Stomach (tissue), 9 donors: ENCODE data around the gene SND1. TPM values are rescaled to one million over a fixed set of nuclear protein-coding genes. Genes with fewer than 3 reads are reported as not detected.

Experiments
- DNase-seq, 2 donors: peaks; one replicate each; pipeline versions ENCODE4 v3.0.0 to v3.0.0-alpha.2; 2013 to 2019
- H3K27ac ChIP-seq, 5 donors: fragments of 200-600 bp in 4 of 5; sonication (generic) in 4 of 5; one replicate each; pipeline ENCODE4 v1.5.1; 2013 to 2019; ENCODE audit warnings: mild to moderate bottlenecking in 1 of 5, moderate library complexity in 1 of 5
- H3K27me3 ChIP-seq, 3 donors: fragments of 200-600 bp; sonication (generic); one replicate each; pipeline ENCODE4 v1.5.1; 2017 to 2019; ENCODE audit warnings: mixed run types in 1 of 3
- H3K36me3 ChIP-seq, 4 donors: fragments of 200-600 bp; sonication (generic); 1 replicate in 3 of 4; 2 replicates in 1 of 4; pipeline ENCODE4 v1.5.1; 2016 to 2019
- H3K4me1 ChIP-seq, 4 donors: fragments of 200-600 bp; sonication (generic); one replicate each; pipeline ENCODE4 v1.5.1; 2016 to 2019
- H3K4me3 ChIP-seq, 4 donors: fragments of 200-600 bp; sonication (generic) in 3 of 4; one replicate each; pipeline ENCODE4 v1.5.1; 2016 to 2019; ENCODE audit warnings: mild to moderate bottlenecking in 1 of 4
- H3K9me3 ChIP-seq, 4 donors: fragments of 200-600 bp; sonication (generic); one replicate each; pipeline ENCODE4 v1.5.1; 2016 to 2019
- CTCF ChIP-seq, 7 experiments: fragments of 450-650 bp in 4 of 7; fragments of 200-600 bp in 3 of 7; sonication (generic) in 3 of 7; IDR thresholded peaks; one replicate each; pipeline ENCODE4 v1.5.1; 2016 to 2019; ENCODE audit warnings: antibody characterized with exemption in 7 of 7, control low read depth in 2 of 7, mild to moderate bottlenecking in 1 of 7
- EP300 ChIP-seq: sonication (generic); formaldehyde crosslinking; IDR thresholded peaks from one replicate; pipeline ENCODE4 v1.6.1; 2017; ENCODE audit warnings: antibody characterized with exemption
- POLR2A ChIP-seq, 4 donors: fragments of 450-650 bp; IDR thresholded peaks; one replicate each; pipeline ENCODE4 v1.6.1; 2016; ENCODE audit warnings: antibody characterized with exemption in 4 of 4, control low read depth in 2 of 4, mild to moderate bottlenecking in 1 of 4, moderate library complexity in 1 of 4
- POLR2AphosphoS5 ChIP-seq, 3 donors: sonication (generic); formaldehyde crosslinking; IDR thresholded peaks; one replicate each; pipeline ENCODE4 v1.6.1; 2016; ENCODE audit warnings: antibody characterized with exemption in 3 of 3
- WGBS, 5 donors: extraction: QIAGEN DNeasy Blood & Tissue Kit in 3 of 5; methylation state at CpG; one replicate each; pipeline versions ENCODE4 v1.1.5 to v1.1.7; 2013 to 2018; 5-methylcytosine and 5-hydroxymethylcytosine counted together
- intact Hi-C: fragments of 100-400 bp; cut with DNase I; formaldehyde crosslinking; loops from one replicate; pipeline ENCODE4 v1.15.1; 2023; ENCODE audit warnings: low total_unique reads
- polyA plus RNA-seq, 3 donors: library from polyadenylated mRNA; stranded (reverse); fragments of 200-250 nt; gene quantifications; one replicate each; pipeline ENCODE4 v1.2.3, GENCODE V29; 2013
- total RNA-seq, 5 donors: library from RNA; depleted of rRNA; stranded (reverse); fragments of >200 nt; gene quantifications; one replicate each; pipeline versions ENCODE4 v1.1.0 to v1.2.3, GENCODE V29; 2014 to 2016
- donor health status: healthy with polysubstance abuse.
- donor health status: Bipolar disorder and iron deficiency.
- donor health status: healthy.

The SND1 gene
- total and polyA plus RNA-seq, 8 donors, result 63.3 to 799 (median 126) TPM

GRCh38 chr7:127976056-127976737, 324.2 kb downstream of the SND1 start:
- WGBS, 5 donors, result 44 to 56% (median 54%) methylated on average over 6 of the region's 6 CpGs
- intact Hi-C loops, result no loop called here
- peak; percentile 57 to 75 for DNase-seq
- Histone ChIP-seq H3K4me1 (peaks cover 6 to 19% (median 12%) of the 10 kb centered on the region in 4 donors), H3K4me3 (no peak overlapping the region), H3K36me3 (peaks cover 0 to 20% (median 13%) of the 10 kb centered on the region in 4 donors), H3K27me3 (no peaks in the 10 kb centered on the region), H3K27ac (peak overlapping the region in 3 of 5 donors; percentile 22 to 69 (median 30)), H3K9me3 (peaks cover 0 to 15% (median 5%) of the 10 kb centered on the region in 4 donors)
- TF ChIP-seq POLR2AphosphoS5 (IDR thresholded peaks at IDR 0.05), result peak in 2 of 3 donors; percentile 44 to 74
- no peak for TF ChIP-seq CTCF (IDR thresholded peaks at IDR 0.05)

- Histone ChIP-seq H3K4me3 (no peak overlapping the region), H3K36me3 (peaks cover 0 to 20% (median 13%) of the 10 kb centered on the region in 4 donors), H3K4me1 (peaks cover 6 to 19% (median 12%) of the 10 kb centered on the region in 4 donors), H3K27ac (peak overlapping the region in 1 of 5 donors; percentile 37), H3K9me3 (peaks cover 0 to 15% (median 5%) of the 10 kb centered on the region in 4 donors), H3K27me3 (no peaks in the 10 kb centered on the region)
- no peak for TF ChIP-seq POLR2A (IDR thresholded peaks at IDR 0.05)
- TF ChIP-seq POLR2AphosphoS5 (IDR thresholded peaks at IDR 0.05), result no peak
- TF ChIP-seq CTCF (IDR thresholded peaks at IDR 0.05), result no peak
- no peak for TF ChIP-seq EP300
- intact Hi-C loops, result no loop called here
- no peak for DNase-seq
- 90 to 99% (median 94%) methylated on average over 7 of the region's 7 CpGs for WGBS, 5 donors
These were observed 324.7 kb downstream of the SND1 start for GRCh38 chr7:127976738-127977120.

GRCh38 chr7:127978421-127978820, 326.4 kb downstream of the SND1 start:
- intact Hi-C loops, result no loop called here
- Histone ChIP-seq H3K4me1 (peaks cover 6 to 27% (median 14%) of the 10 kb centered on the region in 4 donors), H3K27me3 (no peaks in the 10 kb centered on the region), H3K4me3 (no peak overlapping the region), H3K36me3 (peaks cover 0 to 20% (median 13%) of the 10 kb centered on the region in 4 donors), H3K9me3 (peaks cover 0 to 15% (median 5%) of the 10 kb centered on the region in 4 donors), H3K27ac (peak overlapping the region in 1 of 5 donors; percentile 17)
- WGBS, 5 donors, result 96 to 99% (median 98%) methylated on average over 4 of the region's 4 CpGs
- TF ChIP-seq EP300 (no peak), CTCF (IDR thresholded peaks at IDR 0.05) (no peak), POLR2A (IDR thresholded peaks at IDR 0.05) (no peak), POLR2AphosphoS5 (IDR thresholded peaks at IDR 0.05) (no peak)
- DNase-seq, result no peak

DNA sequence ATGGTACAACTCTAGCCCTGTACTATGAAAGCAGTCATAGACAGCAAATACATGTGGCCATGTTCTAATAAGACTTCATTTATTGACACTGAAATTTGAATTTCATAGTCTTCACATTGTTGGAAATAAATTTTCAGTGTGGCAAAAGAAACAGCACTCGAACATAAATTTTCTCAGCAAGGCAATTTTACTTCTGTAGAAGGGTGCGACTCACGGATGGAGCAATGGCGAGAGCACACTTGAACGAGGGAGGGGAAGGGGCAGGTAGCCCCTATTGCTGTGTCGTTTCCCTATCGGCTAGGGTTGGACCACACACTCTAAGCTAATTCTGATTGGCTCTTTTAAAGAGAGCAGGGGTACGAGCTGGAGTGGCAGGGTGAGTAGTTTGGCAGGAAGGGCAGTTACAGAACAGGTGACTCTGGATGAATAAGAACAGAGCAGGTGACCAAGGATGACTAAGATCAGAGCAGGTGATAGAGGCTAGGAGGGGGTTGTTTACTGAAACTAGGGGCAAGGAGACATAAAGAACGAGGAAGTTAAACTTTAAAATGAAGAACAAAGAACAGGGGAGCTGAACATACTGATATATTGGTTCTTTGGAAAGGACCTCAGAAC, 327.2 kb downstream of the SND1 start:
- peaks cover 8 to 30% (median 15%) of the 10 kb centered on the region in 4 donors for H3K4me1 ChIP-seq
- intact Hi-C loops, result no loop called here

More for the DNA sequence above, 327.2 kb downstream of the SND1 start:
- Histone ChIP-seq H3K4me3 (no peak overlapping the region), H3K27me3 (no peaks in the 10 kb centered on the region), H3K36me3 (peaks cover 0 to 20% (median 13%) of the 10 kb centered on the region in 4 donors), H3K27ac (peak overlapping the region in 3 of 5 donors; percentile 10 to 60 (median 17)), H3K9me3 (peaks cover 0 to 15% (median 5%) of the 10 kb centered on the region in 4 donors)
- TF ChIP-seq POLR2AphosphoS5 (IDR thresholded peaks at IDR 0.05) (peak in 1 of 3 donors; percentile 10), EP300 (no peak)
- 87 to 92% (median 89%) methylated on average over 9 of the region's 9 CpGs for WGBS, 5 donors
- no peak for DNase-seq
